Fibroblast of skin of left biceps (primary cell): ENCODE measurements around the gene ACE.
"Not testable (repeated sequence)": the region's sequence is repeated elsewhere in the genome, so short reads cannot be mapped to it uniquely, and the experiment has no call there.

Experiments used
- DNase-seq, 2 experiments: peaks; one replicate each; pipeline ENCODE4 v3.0.0-alpha.2; 2013; ENCODE audit warnings: low read depth in 2 of 2

Gene ACE

DNA sequence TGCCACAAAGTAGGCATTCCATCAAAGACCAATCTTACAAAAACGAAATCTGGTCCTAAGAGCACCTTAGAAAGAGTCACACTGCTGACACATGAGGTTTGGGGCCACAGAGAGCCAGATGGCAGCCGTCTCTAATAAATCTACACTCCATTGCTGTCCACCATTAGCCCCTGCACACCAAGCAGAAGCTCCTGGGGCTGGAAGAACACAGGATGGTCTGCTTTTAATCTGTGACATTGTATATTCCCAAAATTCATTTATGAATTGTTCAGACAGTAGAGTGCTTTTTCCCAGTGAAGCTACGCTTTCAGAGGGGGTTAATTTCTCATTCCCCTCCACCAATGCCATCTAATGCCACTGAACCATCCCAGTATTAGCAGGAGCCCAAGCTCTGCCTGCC is 32.4 kb upstream of the ACE start:
- no peak for DNase-seq

DNA sequence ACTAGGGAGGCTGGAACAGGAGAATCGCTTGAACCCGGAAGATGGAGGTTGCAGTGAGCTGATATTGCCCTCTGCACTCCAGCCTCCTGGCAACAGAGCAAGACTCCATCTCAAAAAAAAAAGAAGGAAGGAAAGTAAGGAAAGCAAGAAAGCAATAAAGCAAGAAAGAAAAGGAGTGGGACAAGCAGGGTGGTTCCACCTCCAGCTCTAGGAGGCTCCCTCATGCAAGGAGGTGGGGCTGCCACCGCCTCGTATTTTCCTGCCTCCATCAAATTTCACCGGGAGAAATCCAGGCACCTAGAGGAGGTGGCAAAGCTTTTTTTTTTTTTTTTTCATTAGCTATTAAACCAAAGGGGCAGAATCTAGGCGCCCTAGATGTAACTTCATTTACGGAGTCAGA is 31.8 kb upstream of the ACE start:
- DNase-seq: no peak

DNA sequence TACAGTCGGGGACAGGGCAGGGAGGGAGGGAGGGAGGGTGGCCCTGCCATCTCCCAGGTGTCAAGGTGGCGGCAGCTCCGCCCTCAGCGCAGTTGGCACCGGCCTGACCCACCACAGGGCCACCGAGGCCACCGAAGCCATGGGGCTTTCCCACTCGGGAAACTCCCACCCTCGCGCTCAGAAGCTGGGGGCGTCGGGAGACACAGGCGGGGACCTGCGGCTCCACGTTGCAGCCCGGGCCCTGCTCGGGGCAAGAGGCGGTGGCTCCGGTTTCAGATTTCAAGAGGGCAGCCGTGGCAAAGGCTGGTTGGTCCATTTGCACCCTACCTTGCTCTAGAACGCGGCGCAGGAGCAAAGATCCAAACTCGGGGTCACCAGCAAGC is 31.3 kb upstream of the ACE start:
- no peak for DNase-seq

DNA sequence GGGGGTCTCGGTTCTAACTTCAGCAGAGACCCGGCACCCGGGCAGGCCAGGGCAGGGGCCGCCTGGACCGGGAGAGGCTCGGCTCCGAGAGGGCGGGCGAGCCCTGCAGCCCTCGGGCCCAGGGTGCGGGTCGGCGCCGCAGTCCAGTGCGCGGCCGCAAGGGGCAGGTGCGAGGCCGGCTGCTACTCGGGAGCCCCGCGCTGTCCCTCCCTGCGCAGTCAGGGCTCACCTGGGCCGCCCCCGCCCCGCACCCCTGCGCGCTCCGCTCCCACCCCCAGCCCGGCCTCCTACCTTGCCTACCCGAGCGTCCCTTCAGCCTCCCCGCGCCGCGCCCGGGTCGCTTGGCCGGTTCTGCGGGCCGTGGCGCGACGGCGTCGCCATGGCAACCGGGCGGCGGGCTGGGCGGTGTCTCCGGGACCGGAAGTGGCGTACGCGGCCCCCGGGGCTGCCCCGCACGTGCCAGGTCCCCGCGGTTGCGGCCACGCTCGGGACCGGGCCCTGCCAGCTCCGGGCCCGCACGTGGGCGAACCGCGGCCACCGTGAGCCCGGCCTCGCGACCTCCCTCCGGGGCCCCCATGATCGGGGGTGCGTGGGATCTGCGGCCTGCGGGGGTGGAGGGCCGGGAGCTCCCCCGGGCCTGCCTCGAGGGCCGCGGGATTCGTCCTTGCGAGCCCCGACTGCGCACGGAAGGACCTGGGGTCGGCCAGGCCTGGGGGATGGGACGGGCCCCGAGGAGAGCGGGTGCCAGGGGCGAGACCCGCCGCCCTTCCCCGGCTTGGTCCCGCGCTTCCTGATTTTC is 30.7 kb upstream of the ACE start, which contains the start of gene CYB561:
CYB561 (minus strand) TSS at position 353 of the 799 bp plus-strand sequence. CDS start 8,759 bp downstream, outside the sequence.
- DNase-seq: no peak

DNA sequence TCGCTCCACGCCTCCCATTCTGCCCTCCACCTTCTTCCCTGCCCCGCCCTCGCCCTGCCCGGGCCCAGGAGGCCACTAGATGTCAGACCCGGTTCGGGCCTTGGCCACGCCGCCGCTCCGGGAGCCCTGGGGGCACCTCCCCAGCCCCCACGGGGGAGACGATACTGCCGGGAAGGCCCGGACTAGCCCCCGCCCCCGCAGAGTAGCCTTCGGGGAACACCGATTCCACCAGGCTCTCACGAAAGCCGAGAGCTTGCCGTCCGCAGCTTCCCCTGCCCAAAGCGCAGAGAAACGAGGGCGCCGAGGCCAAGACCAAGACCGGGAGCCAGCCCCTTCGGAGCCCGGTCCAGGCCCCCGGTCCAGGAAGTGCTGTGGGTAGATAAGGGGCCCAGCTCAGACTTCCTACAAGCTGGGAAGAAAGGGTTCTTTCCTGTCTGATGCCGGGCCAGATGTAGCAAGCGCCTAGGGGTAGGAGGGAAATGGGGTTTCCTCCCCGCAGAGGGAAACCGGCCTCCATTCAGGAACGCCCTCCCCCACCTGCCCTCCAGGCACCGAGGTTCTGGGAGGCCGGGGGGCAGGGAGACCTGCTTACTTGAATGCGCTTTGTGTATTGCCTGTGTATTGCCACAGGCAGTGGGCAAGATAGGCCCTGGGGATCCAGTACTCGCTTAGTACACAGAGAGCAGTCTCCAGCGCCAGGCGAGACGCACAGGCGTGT is 29.9 kb upstream of the ACE start:
- no peak for DNase-seq

DNA sequence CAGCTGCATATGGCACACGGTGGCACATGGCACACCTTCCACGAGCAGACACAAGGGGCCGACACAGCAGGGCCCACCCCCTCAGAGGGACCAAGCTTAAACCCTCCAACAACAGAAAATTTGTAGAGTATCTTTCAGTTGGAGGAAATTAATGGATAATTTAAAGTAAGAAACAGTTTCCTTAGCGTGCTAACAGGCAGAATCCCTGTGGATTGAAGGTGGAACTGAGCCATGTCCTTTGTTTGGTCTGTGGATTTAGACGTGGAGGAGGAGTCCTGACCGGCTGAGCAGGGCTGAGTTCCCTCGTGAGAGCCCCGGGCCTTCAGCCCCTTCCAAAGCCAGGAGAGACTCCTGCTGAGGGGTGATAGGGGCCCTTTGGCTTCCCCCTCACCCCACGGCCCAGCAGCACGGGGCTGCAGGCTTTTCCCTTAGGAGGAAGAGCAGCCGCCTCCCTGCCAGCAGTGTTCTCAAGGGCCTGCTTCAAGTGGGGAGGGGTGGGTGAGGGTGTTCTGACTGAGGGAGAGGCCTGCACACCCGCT is 29.3 kb upstream of the ACE start:
- no peak for DNase-seq

DNA sequence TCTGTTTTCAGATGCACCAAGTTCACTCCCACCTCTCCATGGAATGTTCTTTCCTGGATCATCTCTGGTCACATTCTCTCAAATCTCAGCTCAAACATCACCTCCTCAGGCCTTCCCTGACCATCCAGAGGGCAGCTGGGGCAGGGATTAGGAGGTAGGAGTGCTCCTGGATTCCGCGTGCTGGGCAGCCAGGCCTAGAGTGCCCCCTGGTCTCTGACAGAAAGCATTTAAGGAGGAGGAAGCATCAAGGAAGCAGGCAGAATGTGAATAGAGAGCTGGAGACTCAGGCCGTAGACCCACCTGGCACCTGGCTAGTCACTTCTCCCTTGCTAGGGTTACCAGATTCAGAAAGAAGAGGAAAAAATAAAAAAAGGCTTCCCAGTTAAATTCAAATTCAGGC is 28.2 kb upstream of the ACE start:
- DNase-seq: no peak

DNA sequence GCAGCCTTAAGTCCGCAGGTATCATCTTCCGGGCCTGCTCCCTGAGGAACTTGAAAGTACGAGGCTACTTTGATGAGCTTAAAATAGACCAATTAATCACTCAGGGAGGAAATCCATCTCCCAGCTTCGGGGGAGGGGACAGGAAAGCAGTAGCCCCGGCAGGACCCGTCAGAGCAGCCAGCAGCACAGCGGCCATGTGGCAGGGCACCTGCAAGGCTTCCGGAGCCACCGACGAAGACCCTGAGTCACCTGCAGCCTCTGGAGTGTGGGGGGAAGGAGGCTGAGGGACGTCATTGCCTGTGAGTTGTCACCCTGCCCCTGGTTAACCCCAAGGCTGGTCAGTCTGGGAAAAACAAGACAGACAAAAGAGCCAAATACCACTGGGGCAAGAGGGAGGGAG is 26.3 kb upstream of the ACE start:
- no peak for DNase-seq

DNA sequence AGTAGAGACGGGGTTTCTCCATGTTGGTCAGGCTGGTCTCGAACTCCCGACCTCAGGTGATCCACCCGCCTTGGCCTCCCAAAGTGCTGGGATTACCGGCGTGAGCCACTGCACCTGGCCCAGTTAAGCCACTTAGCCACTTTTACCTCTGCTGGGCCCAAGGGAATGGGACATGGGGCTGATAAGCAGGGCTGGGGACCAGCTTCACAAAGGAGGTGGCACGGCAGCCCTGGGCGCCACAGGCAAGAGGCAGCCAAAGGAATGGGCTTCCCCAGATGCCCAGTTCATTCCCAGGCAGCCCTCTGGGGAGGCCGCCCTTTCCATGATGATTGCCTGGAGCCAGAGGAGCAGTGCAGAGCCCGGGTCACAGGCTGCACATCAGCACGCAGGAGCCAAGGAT is 25.7 kb upstream of the ACE start:
- no peak for DNase-seq

DNA sequence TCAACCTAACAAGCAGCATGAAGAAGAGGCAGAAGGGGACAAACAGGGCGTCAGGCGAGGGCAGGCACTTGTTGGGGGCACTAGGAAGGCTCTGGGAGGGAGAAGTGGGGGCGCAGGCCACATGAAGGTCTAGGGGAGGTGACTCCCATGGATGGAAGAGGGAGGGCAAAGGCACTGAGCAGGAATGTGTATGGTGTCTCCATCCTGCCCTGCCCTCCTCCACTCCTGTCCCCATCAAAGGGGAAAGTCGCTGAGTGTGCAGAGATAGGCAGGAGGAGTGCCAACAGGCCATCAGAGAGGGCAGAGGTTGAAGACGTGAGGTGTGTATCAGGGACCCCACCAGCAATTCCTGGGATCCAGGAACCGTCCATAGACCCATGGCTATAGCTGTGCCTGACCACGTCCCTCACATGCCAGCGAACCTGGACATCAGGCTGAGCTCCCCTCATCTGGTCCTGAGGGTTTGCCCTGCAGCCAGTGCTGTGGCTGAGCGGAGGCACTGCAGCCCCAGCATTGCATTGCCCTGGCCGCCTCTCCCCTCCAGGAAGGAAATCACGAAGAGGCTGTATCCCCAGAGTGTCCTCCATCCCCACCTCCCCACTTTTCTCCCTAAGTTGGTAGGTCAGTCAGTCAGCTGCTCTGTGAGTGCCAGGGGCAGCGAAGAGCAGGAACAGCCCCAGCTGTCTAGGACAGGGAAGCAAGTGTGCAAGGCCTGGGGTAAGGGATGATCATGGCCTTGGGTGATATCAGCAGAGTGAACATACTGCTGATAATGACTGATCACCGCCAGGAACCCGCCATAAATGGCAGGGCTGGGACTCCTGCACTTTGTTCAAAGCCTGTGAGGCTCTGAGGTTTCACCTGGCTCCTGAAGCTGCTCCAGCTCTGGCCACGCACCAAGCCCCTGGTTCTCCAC is 24.6 kb upstream of the ACE start:
- DNase-seq: no peak

DNA sequence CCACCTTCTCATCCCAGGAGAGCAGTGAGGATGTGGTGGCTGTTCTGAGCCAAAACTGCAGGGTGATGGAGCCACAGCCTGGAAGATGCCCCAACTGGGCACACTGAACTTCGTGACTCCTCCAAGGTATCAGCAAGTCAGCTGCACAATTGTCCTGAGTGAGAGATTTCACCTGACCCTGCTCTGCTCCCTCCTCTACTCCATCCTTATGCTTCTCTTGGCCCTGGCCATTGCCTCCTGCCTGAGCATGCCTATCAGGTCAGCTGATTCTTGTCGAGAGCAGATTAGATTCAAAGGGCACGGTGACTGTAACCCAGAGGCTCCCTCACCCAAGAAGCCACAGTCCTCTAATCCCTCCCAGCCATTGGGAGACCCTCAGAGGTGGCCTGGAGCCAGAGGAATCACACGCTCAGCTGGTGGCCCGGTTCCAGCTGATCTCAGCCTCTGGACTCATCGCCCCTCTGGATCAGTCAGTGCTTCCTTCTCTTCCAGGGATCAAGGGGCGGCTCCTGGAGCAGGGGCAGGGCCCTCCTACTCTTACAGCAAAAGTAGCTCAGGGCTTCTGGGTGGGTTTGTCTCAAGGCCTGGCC is 23.8 kb upstream of the ACE start:
- no peak for DNase-seq

DNA sequence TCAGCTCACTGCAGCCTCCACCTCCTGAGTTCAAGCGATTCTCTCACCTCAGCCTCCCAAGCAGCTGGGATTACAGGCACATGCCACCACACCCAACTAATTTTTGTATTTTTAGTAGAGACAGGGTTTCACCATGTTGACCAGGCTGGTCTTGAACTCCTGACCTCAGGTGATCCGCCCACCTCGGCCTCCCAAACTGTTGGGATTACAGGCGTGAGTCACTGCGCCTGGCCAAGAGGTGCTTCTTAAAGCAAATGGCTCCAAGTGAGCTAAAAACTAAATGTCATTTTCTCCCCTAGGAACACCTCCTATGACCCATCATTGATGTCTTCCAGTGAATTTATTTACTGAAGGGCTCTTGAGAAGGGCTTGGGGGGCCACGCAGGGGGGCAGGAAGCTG is 22.5 kb upstream of the ACE start:
- not testable (repeated sequence) for DNase-seq

DNA sequence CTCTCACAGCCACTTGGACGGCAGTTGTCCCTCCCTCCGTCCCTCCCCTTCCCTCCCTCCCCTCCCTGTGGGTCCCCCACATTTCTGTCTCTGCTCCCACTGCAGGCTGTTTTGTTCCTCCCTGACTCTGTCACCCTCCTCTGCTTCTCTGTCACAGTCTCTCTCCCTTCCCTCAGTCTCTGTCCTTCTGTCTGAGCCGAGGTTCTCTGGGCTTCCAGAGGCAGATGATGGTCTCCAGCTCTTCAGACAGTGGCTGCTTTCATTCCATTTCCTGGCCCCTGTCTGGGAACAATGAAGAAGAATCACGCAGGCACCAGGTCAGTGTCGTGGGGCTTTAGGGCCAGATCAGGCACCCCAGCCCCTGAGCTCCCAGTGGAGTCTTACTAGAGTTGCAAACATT is 21.9 kb upstream of the ACE start:
- DNase-seq: no peak

DNA sequence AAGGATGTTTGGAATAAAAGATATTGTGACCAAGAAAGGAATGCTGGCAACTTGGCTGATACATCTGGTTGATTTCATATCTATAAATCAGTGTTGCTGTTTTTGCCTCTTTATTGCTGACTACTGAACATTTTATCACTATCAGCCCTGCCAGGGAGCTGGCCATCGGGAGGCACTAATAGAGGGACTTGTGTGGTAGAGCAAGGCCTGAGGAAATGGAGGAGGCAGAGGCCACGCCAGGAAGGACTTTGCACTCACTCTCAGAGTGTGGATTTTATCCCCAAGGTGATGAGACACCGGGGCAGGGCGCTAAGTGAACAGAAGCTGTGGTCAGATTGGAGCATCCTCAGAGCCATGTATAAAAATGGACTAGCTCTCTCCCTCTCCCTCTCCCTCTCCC is 21.4 kb upstream of the ACE start:
- no peak for DNase-seq

DNA sequence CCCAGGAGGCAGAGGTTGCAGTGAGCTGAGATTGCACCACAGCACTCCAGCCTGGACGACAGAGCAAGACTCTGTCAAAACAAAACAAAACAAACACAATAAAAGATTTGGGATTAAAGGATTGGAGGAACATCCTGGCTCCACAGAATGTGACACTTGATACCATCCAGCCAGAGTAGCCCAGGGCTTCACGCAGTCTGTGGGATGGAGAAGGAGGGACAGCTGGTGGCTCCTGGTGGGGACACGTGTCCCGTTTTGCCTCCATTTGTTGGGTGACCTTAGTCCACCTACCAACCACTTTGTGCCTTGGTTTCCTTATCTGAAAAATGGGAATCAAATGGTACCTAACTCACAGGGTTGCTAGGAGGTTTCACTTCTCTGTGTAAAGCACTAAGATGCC is 18.4 kb upstream of the ACE start:
- no peak for DNase-seq

DNA sequence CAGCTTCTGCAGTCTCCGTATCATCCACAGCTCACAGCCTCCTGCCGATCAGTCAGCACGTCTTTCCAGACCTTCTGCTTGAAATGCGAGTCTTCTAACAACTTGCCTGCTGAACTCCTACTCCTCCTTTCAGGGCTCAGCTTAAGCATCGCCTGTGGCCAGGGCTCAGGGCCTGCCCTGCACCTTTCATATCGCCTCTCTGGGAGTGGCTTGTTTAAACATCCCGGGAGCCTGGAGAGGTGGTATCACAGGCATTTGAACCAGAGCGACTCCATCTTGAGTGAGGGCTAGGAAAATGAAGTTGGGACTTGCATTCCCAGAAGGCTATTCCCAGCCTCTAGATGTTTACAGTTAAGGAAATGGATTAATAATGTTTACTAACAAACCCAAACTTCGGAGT is 16.8 kb upstream of the ACE start:
- no peak for DNase-seq

DNA sequence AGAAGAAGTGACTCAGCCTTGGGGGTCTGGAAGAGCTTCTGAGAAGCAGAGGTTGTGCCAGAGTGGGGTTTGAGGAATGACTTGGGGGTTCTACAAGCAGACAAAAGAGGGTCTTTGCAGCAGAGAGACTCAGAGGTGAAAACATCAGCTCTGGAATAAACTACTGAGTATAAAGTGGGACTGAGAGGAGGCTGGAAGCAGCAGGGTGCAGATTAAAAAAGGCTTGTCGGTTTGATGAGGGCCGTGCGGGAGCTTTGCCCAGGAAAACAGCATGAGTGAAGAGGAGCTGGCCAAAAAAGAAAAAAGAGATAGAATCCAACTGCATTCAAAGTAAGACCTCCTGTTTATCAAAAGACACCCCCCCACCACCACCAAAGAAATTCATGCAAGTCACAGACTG is 13.1 kb upstream of the ACE start:
- DNase-seq: no peak

DNA sequence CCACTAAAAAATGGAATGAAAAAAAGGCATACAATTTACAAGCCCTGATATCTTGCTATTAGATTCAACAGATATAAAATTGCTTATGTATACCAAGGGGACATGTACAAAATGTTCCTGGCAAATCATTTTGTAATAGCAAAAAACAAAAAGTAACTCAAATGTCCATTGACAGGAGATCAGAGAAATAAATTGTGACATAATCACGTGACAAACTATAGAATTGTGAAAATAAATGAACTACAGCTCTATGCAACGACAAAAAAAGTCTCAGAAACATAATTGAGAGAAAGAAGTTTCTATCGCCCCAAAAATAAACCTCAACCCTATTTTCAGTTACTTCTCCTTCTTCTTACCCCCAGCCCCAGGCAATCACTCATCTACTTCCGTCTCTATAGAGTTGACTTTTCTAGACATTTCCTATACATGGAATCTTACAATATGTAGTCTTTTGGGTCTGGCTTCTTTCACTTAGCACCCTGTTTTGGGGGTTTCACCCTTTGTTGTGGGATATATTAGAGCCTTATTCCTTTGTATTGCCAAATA is 12.1 kb upstream of the ACE start:
- no peak for DNase-seq

DNA sequence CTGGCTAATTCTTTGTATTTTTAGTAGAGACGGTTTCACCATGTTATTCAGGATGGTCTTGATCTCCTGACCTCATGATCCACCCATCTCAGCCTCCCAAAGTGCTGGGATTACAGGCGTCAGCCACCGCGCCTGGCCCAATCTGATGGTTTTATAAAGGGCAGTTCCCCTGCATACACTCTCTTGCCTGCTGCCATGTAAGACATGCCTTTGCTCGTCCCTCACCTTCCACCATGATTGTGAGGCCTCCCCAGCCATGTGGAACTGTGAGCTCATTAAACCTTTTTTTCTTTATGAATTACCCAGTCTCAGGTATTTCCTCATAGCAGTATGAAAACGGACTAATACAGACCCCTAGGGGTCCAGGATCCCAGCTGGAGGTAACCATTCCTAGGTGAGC is 8.8 kb upstream of the ACE start:
- DNase-seq: not testable (repeated sequence)

DNA sequence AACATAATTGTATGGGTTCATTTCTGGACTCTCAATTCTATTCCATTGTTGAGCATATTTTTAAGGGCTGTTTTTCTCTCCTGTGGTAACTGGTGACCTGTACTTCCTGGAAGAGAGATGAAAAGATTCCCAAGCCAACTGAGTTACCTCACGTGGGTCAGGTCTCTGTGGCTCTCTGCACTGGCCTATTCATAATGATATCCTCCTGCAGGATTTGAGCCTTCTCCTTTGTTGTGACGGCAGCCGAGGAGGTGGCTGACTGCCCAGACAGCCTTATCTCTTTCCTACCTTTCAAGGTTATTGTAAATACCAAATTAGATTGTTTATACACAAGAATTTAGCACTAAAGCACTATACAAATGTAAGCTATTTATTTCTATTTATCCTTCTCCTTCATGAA is 2.7 kb upstream of the ACE start:
- no peak for DNase-seq
